HCT116 (cell line): Measurements from ENCODE around the gene PNO1. TPM values are rescaled to one million over a fixed set of nuclear protein-coding genes. Genes with fewer than 3 reads are reported as not detected.

Experiments used
- ATAC-seq: fragments of 200-7000 bp; cut with Tn5 transposase; 2 replicates; pipeline ENCODE4 v1.9.1; 2020; ENCODE audit warnings: mild to moderate bottlenecking, moderate library complexity
- BruUV-seq: library from RNA; stranded (reverse); fragments of 400-500 nt; replicated peaks from 2 replicates; lab custom pipeline; 2021; lab: Mats Ljungman, UMichigan
- CTCF ChIA-PET: fragments of 300-600 bp; sonication (Branson Sonifier 250); formaldehyde crosslinking; loops from one replicate; lab custom pipeline; 2021; ENCODE audit warnings: antibody characterized with exemption; lab: Charles Lee
- POLR2A ChIA-PET: fragments of 300-600, 350-600 bp; sonication (Branson Sonifier 250); formaldehyde crosslinking; loops from one replicate; lab custom pipeline; 2021; ENCODE audit warnings: antibody characterized with exemption; lab: Charles Lee
- RAD21 ChIA-PET, 2 experiments: fragments of 300-600 bp; sonication (Branson Sonifier 250); formaldehyde crosslinking; loops; one replicate each; lab custom pipeline; 2023; ENCODE audit warnings: low total read pairs in 2 of 2; ENCODE audit not compliant: uncharacterized antibody in 2 of 2, unreplicated experiment in 2 of 2, low non-redundant PET in 1 of 2; lab: Charles Lee
- DNase-seq: peaks from one replicate; pipeline ENCODE4 v3.0.0-alpha.2; 2010; ENCODE audit warnings: low read depth, low spot score
- H2AFZ ChIP-seq: fragments of 200-600 bp; shearing (Covaris generic), sonication (generic); 2 replicates; pipeline ENCODE4 v1.6.1; 2017; ENCODE audit warnings: low read depth, mixed run types, mixed read lengths, antibody characterized with exemption, low read length; ENCODE audit not compliant: poor library complexity, severe bottlenecking
- H3K27ac ChIP-seq: 2 replicates; pipeline ENCODE4 v1.5.1; 2012; ENCODE audit warnings: low read depth, low read length
- H3K27me3 ChIP-seq: fragments of 200-600 bp; sonication (generic); 2 replicates; pipeline ENCODE4 v1.6.1; 2016; ENCODE audit warnings: mixed run types, low read length, mixed read lengths; ENCODE audit not compliant: insufficient read depth
- H3K36me3 ChIP-seq, 2 experiments: fragments of 200-500 bp in 1 of 2; fragments of 200-600 bp in 1 of 2; sonication (Bioruptor generic) in 1 of 2; sonication (generic) in 1 of 2; 2 replicates each; pipeline versions ENCODE4 v1.5.1 to v1.6.1; 2014 to 2016; ENCODE audit warnings: low read length in 2 of 2, inconsistent platforms in 1 of 2, mixed read lengths in 1 of 2, mixed run types in 1 of 2; ENCODE audit not compliant: insufficient read depth in 2 of 2, control insufficient read depth in 1 of 2
- H3K4me1 ChIP-seq, 2 experiments: fragments of 200-600 bp in 1 of 2; sonication (generic) in 1 of 2; 2 replicates each; pipeline versions ENCODE4 v1.5.1 to v1.6.1; 2012 to 2017; ENCODE audit warnings: low read length in 2 of 2, inconsistent platforms in 1 of 2, mild to moderate bottlenecking in 1 of 2, mixed read lengths in 1 of 2, mixed run types in 1 of 2, moderate library complexity in 1 of 2; ENCODE audit not compliant: insufficient read depth in 2 of 2, control insufficient read depth in 1 of 2
- H3K4me2 ChIP-seq: fragments of 200-600 bp; sonication (generic); 2 replicates; pipeline ENCODE4 v1.6.1; 2017; ENCODE audit warnings: mixed run types, low read length, mixed read lengths
- H3K4me3 ChIP-seq, 2 experiments: fragments of 200-600 bp in 1 of 2; sonication (generic) in 1 of 2; replicated peaks in 1 of 2; 2 replicates each; pipeline ENCODE4 v1.5.1; 2011 to 2016; ENCODE audit warnings: low read length in 2 of 2, control low read depth in 1 of 2, low read depth in 1 of 2, mild to moderate bottlenecking in 1 of 2, mixed read lengths in 1 of 2, mixed run types in 1 of 2
- H3K79me2 ChIP-seq: fragments of 200-600 bp; sonication (generic); 2 replicates; pipeline ENCODE4 v1.6.1; 2017; ENCODE audit warnings: mild to moderate bottlenecking, mixed run types, low read length, moderate library complexity, mixed read lengths; ENCODE audit not compliant: insufficient read depth
- H3K9ac ChIP-seq: fragments of 200-600 bp; sonication (generic); 2 replicates; pipeline ENCODE4 v1.6.1; 2016; ENCODE audit warnings: low read length, mixed read lengths
- H3K9me2 ChIP-seq: fragments of 200-600 bp; sonication (generic), shearing (Covaris generic); 2 replicates; pipeline ENCODE4 v1.6.1; 2017; ENCODE audit warnings: mixed run types, mild to moderate bottlenecking, moderate library complexity; ENCODE audit not compliant: insufficient read depth
- H3K9me3 ChIP-seq, 2 experiments: fragments of 200-500 bp in 1 of 2; fragments of 200-600 bp in 1 of 2; sonication (Bioruptor generic) in 1 of 2; sonication (generic) in 1 of 2; 2 replicates each; pipeline ENCODE4 v1.6.1; 2014 to 2017; ENCODE audit warnings: low read length in 2 of 2, mixed read lengths in 2 of 2, inconsistent platforms in 1 of 2, low read depth in 1 of 2, mild to moderate bottlenecking in 1 of 2, mixed run types in 1 of 2, moderate library complexity in 1 of 2; ENCODE audit not compliant: control insufficient read depth in 1 of 2, insufficient read depth in 1 of 2
- H4K20me1 ChIP-seq: fragments of 200-600 bp; sonication (generic), shearing (Covaris generic); 2 replicates; pipeline ENCODE4 v1.6.1; 2017; ENCODE audit warnings: mixed run types, mild to moderate bottlenecking, moderate library complexity; ENCODE audit not compliant: insufficient read depth
- ATF3 ChIP-seq: IDR thresholded peaks from 2 replicates; pipeline ENCODE4 v1.6.1; 2012
- CBX3 ChIP-seq: IDR thresholded peaks from 2 replicates; pipeline ENCODE4 v1.6.1; 2012; ENCODE audit warnings: low read depth
- CEBPB ChIP-seq: IDR thresholded peaks from 2 replicates; pipeline ENCODE4 v1.6.1; 2012; ENCODE audit warnings: low read depth
- CTCF ChIP-seq, 3 experiments: fragments of 200-600 bp in 1 of 3; sonication (generic) in 1 of 3; IDR thresholded peaks in 2 of 3; conservative IDR thresholded peaks in 1 of 3; 2 replicates each; pipeline ENCODE4 v1.5.1; 2012 to 2017; ENCODE audit warnings: low read depth in 2 of 3, low read length in 2 of 3, antibody characterized with exemption in 1 of 3, borderline replicate concordance in 1 of 3, control low read depth in 1 of 3, mild to moderate bottlenecking in 1 of 3, mixed read lengths in 1 of 3, mixed run types in 1 of 3, moderate library complexity in 1 of 3; ENCODE audit not compliant: insufficient read depth in 1 of 3
- EGR1 ChIP-seq: IDR thresholded peaks from 2 replicates; pipeline ENCODE4 v1.6.1; 2012; ENCODE audit warnings: low read depth
- ELF1 ChIP-seq: IDR thresholded peaks from 2 replicates; pipeline ENCODE4 v1.6.1; 2012; ENCODE audit warnings: low read depth, borderline replicate concordance
- EZH2 ChIP-seq: fragments of 200-600 bp; sonication (generic); IDR thresholded peaks from 2 replicates; pipeline ENCODE4 v1.6.1; 2017; ENCODE audit warnings: antibody characterized with exemption, mixed run types
- EZH2phosphoT487 ChIP-seq: fragments of 200-600 bp; IDR thresholded peaks from 2 replicates; pipeline ENCODE4 v1.6.1; 2018; ENCODE audit warnings: antibody characterized with exemption, borderline replicate concordance
- FOSL1 ChIP-seq: IDR thresholded peaks from 2 replicates; pipeline ENCODE4 v1.6.1; 2012; ENCODE audit warnings: low read depth
- JUND ChIP-seq: IDR thresholded peaks from 2 replicates; pipeline ENCODE4 v1.6.1; 2012
- MAX ChIP-seq: IDR thresholded peaks from 2 replicates; pipeline ENCODE4 v1.6.1; 2012
- POLR2A ChIP-seq: IDR thresholded peaks from 2 replicates; pipeline ENCODE4 v1.7.0; 2011; ENCODE audit warnings: borderline replicate concordance; ENCODE audit not compliant: insufficient read depth, insufficient read length; ENCODE audit errors: extremely low read depth
- RAD21 ChIP-seq: IDR thresholded peaks from 2 replicates; pipeline ENCODE4 v1.6.1; 2012; ENCODE audit warnings: low read depth, mild to moderate bottlenecking
- SIN3A ChIP-seq: IDR thresholded peaks from 2 replicates; pipeline ENCODE4 v1.6.1; 2012; ENCODE audit warnings: low read depth
- SP1 ChIP-seq: IDR thresholded peaks from 2 replicates; pipeline ENCODE4 v1.6.1; 2012; ENCODE audit warnings: low read depth
- SRF ChIP-seq: IDR thresholded peaks from 2 replicates; pipeline ENCODE4 v1.6.1; 2012; ENCODE audit warnings: low read depth
- TCF7L2 ChIP-seq: IDR thresholded peaks from 2 replicates; pipeline ENCODE4 v1.7.0; 2011; ENCODE audit warnings: borderline replicate concordance, inconsistent platforms; ENCODE audit not compliant: insufficient read depth, insufficient read length; ENCODE audit errors: extremely low read depth
- YY1 ChIP-seq: IDR thresholded peaks from 2 replicates; pipeline ENCODE4 v1.6.1; 2011; ENCODE audit warnings: low read length, low read depth, moderate library complexity, mild to moderate bottlenecking; ENCODE audit not compliant: insufficient replicate concordance; ENCODE audit errors: extremely low read depth
- ZFX ChIP-seq: fragments of 450-650 bp; IDR thresholded peaks from 2 replicates; pipeline ENCODE4 v1.6.1; 2017
- ZNF274 ChIP-seq: fragments of 200-500 bp; sonication (Bioruptor generic); IDR thresholded peaks from 2 replicates; pipeline ENCODE4 v1.6.1; 2014; ENCODE audit warnings: mild to moderate bottlenecking, low read depth, low read length, inconsistent platforms
- intact Hi-C: fragments of 100-400 bp; cut with micrococcal nuclease; formaldehyde crosslinking; loops from 2 replicates; pipeline ENCODE4 v1.10.0; 2022
- total RNA-seq: library from RNA; stranded (reverse); gene quantifications from one replicate; pipeline ENCODE4 v1.2.1, GENCODE V29; 2021; ENCODE audit not compliant: unreplicated experiment

The PNO1 gene
- total RNA-seq, 1 experiment from 2014 or later = 23.3 TPM

GRCh38 chr2:68125821-68126220, 31.9 kb upstream of the PNO1 start:
- no peak overlapping the region for H2AFZ ChIP-seq
- no peak overlapping the region for H3K27ac ChIP-seq
- no peaks in the 10 kb centered on the region for H3K9me3 ChIP-seq
- DNase-seq = no peak
- no peak overlapping the region for H3K4me3 ChIP-seq
- BruUV-seq = no TSS peak
- no peak overlapping the region for H3K9ac ChIP-seq
- intact Hi-C loops = no loop called here
- no peak overlapping the region for H3K4me2 ChIP-seq
- H3K79me2 ChIP-seq = no peaks in the 10 kb centered on the region
- POLR2A ChIA-PET = no interaction called here
- TF ChIP-seq SIN3A = no peak
- TF ChIP-seq ZFX = no peak
- TF ChIP-seq JUND = no peak
- TF ChIP-seq TCF7L2 = no peak
- no peak for TF ChIP-seq MAX
- RAD21 ChIA-PET = no interaction called here
- no peaks in the 10 kb centered on the region for H4K20me1 ChIP-seq
- no peaks in the 10 kb centered on the region for H3K27me3 ChIP-seq
- CTCF ChIA-PET = interaction anchor here (2.1 kb wide), 1 partner anchor 16 kb away, joined by 7 read pairs; no protein-coding TSS in a partner anchor
- no peak for ATAC-seq
- H3K36me3 ChIP-seq = no peaks in the 10 kb centered on the region
- H3K4me1 ChIP-seq = peaks cover 0 to 4% of the 10 kb centered on the region in 2 experiments; a peak in 1 of 4 replicates
- H3K9me2 ChIP-seq = no peaks in the 10 kb centered on the region

GRCh38 chr2:68126561-68126960, 31.1 kb upstream of the PNO1 start:
- H3K27me3 ChIP-seq = no peaks in the 10 kb centered on the region
- no peaks in the 10 kb centered on the region for H4K20me1 ChIP-seq
- H3K9ac ChIP-seq = no peak overlapping the region
- H3K4me1 ChIP-seq = peaks cover 0 to 4% of the 10 kb centered on the region in 2 experiments; a peak in 1 of 4 replicates
- H3K4me2 ChIP-seq = no peak overlapping the region
- H3K4me3 ChIP-seq = no peak overlapping the region
- H3K79me2 ChIP-seq = no peaks in the 10 kb centered on the region
- H2AFZ ChIP-seq = no peak overlapping the region
- intact Hi-C loops = no loop called here
- no peaks in the 10 kb centered on the region for H3K36me3 ChIP-seq
- ATAC-seq (no peak), DNase-seq (no peak)
- ChIA-PET RAD21 (no interaction called here), POLR2A (no interaction called here), CTCF (interaction anchor here (2.1 kb wide), 1 partner anchor 17 kb away, joined by 7 read pairs; no protein-coding TSS in a partner anchor)
- no peaks in the 10 kb centered on the region for H3K9me2 ChIP-seq
- BruUV-seq = no TSS peak
- no peak for TF ChIP-seq SIN3A
- no peak for TF ChIP-seq ZFX
- TF ChIP-seq MAX = no peak
- no peak for TF ChIP-seq CEBPB
- no peak for TF ChIP-seq CTCF (IDR thresholded peaks at IDR 0.05 in 2 of 3, conservative IDR thresholded peaks at IDR 0.05 in 1 of 3; ENCODE audit: borderline replicate concordance in 1 of 3, insufficient read depth in 1 of 3, low read depth in 2 of 3, low read length in 2 of 3)
- TF ChIP-seq EZH2 = no peak
- TF ChIP-seq CBX3 = no peak
- TF ChIP-seq POLR2A = no peak
- TF ChIP-seq RAD21 = no peak
- TF ChIP-seq YY1 = no peak
- no peak for TF ChIP-seq FOSL1
- TF ChIP-seq SRF = no peak
- TF ChIP-seq EZH2phosphoT487 = no peak
- no peak for TF ChIP-seq TCF7L2
- no peak for TF ChIP-seq EGR1
- no peak for TF ChIP-seq JUND
- no peak for TF ChIP-seq ATF3
- no peak for TF ChIP-seq SP1
- TF ChIP-seq ZNF274 = no peak
- no peak for TF ChIP-seq ELF1
- H3K9me3 ChIP-seq = no peaks in the 10 kb centered on the region
- no peak overlapping the region for H3K27ac ChIP-seq
